HG03045 (cell line): ENCODE results near the gene ARL6IP6.
"Not testable (repeated sequence)": the region's sequence is repeated elsewhere in the genome, so short reads cannot be mapped to it uniquely, and the experiment has no call there.

ENCODE experiments used
- ATAC-seq: cut with Tn5 transposase; IDR thresholded peaks from one replicate; pipeline ENCODE4 v1.9.1; 2021; ENCODE audit warnings: mild to moderate bottlenecking, moderate library complexity; ENCODE audit not compliant: unreplicated experiment

Gene ARL6IP6

DNA sequence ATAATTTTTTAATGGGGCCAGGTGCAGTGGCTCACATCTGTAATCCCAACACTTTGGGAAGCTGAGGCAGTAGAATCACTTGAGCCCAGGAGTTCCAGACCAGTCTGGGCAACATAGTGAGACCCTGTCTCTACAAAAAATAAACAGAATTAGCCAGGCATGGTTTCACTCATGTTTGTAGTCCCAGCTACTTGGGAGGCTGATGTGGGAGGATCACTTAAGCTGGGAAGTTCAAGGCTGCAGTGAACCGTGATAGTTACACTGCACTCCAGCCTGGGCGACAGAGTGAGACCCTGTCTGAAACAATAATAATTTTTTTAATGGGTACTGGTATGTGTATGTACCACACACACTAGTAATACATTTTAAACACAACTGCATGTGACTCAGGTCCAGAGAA, 2.4 kb downstream of the ARL6IP6 start:
- no peak for ATAC-seq

DNA sequence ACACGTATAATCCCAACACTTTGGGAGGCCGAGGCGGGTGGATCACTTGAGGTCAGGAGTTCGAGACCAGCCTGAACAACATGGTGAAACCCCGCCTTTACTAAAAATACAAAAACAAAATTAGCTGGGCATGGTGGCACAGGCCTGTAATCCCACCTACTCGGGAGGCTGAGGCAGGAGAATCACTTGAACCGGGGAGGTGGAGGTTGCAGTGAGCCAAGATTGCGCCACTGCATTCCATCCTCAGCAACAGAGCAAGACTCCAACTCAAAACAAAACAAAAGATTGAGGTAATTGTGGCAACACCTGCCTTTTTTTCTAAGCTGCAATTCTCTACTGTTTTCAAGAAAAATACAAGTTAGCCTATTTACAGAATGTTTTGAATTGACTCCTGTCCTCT, 4.2 kb downstream of the ARL6IP6 start:
- not testable (repeated sequence) for ATAC-seq

DNA sequence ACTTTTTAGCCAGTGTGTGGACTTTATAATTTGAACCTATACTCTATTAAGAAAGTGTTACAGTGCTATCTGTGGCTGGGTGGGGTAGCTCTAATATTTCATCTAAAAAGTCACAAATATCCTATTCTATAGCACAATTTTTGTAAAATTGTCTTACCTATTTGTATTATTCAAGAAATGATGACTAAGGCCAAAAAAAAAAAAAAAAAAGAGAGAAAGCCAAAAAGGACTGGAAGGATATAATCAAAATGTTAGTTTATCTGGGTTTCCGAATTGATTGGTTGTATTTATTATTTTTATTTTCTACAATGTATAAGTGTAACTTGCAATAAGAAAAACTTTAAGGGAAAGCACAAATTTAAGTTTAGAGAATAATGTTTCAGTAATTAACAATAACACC, 5.5 kb downstream of the ARL6IP6 start:
- ATAC-seq: no peak

DNA sequence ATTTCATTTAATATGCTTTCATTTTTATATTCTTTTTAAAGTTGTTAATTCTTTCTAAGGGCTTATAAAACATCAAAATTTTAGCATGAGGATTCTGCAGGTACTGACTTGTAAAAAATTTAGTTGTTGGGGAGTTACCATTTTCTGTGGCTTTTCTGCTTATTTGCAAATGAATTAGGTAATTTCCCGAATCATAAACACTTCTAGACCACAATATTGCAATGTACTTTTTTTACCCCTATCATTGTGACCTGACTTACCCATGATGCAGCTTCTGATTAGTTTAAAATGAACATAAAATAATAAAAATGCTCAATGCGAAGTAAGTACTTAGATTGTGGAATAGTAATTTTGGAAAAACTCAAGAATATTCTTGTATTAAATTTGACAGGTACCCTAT, 11.4 kb downstream of the ARL6IP6 start:
- ATAC-seq: no peak

DNA sequence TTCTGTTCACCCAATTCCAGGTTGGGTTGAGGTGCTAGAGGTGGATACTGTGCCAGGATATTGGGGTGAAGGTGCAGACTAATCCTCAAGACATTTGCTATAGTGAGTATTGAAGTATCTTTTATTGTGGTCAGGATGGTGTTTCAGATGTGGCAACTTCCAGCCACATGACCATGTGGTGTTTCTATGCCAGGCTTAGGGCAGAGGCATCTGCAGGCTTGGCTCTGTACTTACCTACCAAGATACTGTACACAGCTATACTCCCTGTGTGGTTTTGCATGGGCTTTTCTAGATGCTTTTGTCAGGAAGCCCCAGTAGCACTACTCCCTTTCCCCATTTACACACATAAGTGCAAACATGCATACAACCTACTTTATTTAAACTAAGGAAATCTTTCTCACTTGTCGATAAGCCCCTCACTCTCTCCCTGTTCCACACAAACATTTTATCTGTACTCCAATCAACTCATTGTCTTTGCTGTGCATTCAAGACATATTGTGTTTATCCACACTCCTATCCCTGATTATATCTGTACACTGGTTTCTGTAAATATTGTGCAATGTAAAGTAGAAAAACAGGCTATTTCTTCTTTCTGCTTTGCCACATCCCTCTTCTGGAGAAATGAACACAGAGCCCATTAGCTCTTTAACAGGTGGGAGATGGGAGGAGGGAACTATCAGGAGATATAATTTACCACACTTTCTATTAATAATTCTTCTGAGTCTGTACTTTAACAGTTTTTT, 12.3 kb downstream of the ARL6IP6 start:
- ATAC-seq: peak; percentile 63

DNA sequence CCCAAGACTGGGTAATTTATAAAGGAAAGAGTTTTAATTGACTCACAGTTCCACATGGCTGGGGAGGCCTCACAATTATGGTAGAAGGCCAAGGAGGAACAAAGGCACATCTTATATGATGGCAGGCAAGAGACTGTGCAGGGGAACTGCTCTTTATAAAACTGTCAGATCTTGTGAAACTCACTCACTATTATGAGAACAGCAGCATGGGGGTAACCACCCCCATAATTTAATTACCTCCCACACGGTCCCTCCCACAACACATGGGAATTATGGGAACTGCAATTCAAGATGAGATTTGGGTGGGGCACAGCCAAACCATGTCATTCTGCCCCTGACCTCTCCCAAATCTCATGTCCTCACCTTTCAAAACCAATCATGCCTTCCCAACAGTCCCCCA, 19.1 kb downstream of the ARL6IP6 start:
- ATAC-seq: not testable (repeated sequence)

DNA sequence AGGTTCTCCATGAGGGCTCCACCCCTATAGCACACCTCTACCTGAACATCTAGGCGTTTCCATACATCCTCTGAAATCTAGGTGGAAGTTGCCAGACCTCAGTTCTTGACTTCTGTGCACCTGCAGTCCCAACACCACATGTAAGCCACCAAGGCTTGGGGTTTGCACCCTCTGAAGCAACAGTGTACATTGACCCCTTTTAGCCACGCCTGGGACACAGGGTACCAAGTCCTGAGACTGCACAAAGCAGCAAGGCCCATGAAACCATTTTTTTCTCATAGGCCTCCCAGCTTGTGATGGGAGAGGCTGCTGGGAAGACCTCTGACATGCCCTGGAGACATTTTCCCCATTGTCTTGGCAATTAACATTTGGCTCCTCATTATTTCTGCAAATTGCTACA, 20.0 kb downstream of the ARL6IP6 start:
- no peak for ATAC-seq

DNA sequence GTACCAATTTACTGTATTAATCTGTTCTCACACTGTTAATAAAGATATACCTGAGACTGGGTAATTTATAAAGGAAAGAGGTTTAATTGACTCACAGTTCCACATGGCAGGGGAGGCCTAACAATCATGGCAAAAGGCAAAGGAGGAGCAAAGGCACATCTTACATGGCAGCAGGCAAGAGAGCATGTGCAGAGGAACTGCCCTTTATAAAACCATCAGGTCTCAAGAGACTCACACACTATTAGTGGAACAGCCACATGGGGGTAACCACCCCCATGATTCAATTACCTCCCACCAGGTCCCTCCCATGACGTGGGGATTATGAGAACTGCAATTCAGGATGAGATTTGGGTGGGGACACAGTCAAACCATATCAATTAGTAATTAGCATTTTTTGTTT, 21.3 kb downstream of the ARL6IP6 start:
- ATAC-seq: not testable (repeated sequence)

DNA sequence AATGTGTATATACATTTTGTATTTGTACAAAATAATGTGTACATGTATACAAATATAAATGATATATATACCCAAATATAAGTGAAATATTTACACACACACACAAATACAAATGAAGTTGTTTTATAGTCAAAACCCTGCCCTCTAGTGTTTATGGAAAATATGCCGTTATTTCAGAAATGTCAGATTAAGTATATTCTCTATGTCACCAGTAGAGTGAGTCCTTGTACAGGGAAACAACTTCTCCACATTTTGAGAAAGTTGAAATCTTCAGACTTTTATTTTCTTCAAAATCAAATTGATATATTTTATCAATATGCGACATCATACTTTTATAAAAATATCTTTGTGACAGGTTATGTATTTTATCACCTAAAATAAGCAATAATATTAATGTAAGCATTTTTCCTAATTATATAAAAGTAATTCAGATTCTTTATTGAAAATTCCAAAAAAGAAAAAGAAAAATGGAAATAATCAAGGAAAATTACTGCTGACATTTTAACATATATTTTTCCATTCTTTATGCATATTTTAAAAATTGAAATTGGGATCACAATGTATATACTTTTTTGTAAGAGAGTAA, 22.4 kb downstream of the ARL6IP6 start:
- ATAC-seq: no peak

DNA sequence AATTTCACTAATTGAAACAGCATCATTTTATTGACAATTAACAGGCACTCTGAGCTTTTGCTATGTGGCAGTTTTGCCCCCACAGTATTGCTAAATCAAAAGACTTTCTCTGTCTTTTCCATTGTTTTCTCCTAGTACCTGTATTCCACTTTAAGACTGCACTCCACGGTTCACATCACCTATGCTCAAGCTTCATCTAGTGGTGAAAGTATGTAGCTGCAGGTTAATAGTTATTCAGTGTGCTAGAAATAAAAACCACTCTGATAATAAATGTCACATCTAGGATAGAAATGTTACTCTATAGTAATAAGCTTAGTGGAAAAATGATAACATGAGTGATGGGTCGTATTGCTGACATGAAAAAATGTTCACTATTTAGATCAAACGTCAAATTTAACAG, 24.6 kb downstream of the ARL6IP6 start:
- ATAC-seq: peak; percentile 46

DNA sequence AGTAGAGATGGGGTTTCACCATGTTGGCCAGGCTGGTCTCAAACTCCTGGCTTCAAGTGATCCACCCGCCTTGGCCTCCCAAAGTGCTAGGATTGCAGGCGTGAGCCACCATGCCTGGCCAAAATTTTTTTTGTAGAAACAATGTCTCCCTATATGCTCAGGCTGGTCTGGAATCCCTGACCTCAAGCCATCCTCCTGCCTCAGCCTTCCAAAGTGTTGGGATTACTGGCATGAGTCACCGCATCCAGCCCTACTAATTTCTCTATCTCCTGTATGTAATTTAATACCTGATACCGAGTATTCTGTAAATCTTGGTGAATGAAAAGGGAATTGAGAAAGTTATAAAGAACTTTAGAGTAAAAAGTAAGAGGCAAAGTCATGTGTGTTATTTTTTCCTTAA, 29.3 kb downstream of the ARL6IP6 start:
- ATAC-seq: not testable (repeated sequence)

DNA sequence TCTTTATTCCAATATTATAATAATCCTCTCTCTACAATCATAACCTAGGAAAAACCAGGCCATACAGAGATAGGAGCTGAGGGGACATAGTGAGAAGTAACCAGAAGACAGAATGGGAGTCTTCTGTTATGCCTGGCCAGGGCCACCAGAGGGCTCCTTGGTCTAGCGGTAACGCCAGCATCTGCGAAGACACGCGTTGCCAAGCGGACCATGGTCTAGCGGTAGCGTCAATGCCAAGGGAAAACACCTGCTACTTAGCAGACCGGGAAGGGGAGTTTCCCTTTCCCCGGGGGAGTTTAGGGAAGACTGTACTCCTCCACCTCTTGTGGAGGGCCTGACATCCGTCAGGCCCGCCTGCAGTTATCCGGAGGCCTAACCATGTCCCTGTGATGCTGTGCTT, 36.6 kb downstream of the ARL6IP6 start:
- ATAC-seq: no peak

DNA sequence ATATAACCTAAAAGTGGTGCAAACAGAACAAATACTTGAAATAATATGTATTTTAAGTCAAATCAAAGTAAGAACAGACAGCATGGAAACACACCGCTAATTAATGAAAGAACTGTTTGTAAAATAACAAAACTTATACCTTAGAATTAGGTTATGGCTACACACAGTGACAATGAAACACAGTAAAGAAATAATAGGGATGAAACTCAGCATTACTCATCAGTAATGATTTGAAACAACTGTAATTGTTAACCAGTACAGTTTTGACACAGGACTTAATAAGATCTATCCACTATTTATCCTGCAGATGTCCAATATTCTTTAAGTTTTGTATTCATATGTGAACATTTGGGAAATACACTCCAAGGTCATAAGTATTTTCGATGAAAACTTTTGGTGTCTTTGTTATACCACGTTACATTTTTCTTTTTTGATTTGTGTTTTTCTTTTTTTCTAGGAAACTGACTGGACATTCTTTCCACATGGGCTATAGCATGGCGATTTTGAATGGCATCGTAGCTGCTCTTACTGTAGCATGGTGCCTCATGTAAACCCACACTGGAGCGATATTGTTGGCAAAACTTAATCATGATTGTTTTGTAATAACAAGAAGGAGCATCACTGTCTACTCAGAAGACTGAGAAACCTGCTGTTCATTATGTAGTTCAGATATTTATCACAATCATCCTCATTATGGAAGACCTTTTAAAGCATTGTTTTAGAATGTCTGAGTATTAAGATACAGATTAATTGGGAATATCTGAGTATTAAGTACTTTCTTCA, 41.1 kb downstream of the ARL6IP6 start:
- no peak for ATAC-seq

DNA sequence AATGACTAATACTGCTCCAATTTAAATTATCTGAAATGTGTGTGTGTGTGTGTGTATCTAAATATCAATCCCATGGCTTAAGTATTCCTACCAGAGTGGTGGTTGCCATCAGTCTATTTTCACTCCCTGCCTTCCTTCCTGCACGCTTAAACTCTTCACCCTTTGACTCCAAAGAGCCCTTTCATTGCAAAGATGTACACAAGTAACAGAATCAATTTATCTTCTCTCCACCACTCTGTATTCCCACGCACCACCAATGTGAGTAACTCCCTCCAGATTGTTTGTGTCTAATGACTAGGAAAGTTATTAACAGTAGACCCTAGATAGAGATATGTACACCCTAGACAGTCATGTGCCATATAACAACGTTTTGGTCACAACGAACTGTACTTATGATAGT, 42.8 kb downstream of the ARL6IP6 start:
- no peak for ATAC-seq

DNA sequence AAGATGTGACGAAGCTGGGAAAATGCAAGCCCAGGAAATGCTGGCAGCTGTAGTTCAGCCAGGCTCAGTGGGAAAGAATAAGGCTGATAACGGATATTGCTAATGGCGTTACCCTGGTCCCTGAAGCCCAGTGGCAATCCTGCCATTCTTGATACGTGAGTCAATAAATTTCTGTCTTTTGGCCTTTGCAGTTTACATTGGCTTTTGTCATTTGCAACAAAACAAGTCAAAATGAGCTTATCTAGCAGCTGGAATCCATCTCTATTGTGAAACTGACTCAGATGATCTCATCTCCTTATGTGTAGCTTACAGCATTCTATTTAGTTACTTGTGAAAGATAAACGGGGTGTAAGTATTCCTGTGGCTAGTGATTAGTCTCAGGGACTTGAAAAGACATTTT, 43.8 kb downstream of the ARL6IP6 start:
- ATAC-seq: no peak

DNA sequence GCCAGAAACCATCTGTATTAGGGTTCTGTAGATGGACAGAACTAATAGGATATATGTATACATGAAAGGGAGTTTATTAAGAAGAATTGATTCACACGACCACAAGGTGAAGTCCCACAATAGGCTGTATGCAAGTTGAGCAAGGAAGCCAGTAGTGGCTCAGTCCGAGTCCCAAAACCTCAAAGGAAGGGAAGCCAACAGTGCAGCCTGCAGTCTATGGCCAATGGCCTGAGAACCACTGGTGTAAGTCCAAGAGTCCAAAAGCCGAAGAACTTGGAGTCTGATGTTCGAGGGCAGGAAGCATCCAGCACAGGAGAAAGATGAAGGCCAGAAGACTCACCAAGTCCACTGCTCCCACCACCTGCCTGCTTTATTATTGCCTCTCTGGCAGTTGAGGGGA, 44.8 kb downstream of the ARL6IP6 start:
- not testable (repeated sequence) for ATAC-seq

DNA sequence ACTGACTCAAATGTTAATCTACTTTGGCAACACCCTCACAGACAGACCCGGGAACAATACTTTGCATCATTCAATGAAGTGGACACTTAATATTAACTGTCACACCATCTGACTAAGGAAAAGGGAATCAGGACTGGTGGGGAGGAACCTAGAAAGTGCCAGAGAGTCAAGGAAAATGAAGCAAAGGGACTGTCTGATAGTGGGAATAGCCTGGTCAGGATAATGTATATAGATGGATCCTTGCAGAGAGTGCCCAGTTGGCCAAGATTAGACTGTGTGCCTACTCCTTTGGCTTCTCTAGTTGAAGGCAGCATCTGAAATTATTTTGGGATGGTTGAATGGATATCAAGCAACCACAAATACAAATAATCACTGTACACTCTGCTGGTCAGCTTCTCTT, 45.2 kb downstream of the ARL6IP6 start:
- ATAC-seq: no peak

DNA sequence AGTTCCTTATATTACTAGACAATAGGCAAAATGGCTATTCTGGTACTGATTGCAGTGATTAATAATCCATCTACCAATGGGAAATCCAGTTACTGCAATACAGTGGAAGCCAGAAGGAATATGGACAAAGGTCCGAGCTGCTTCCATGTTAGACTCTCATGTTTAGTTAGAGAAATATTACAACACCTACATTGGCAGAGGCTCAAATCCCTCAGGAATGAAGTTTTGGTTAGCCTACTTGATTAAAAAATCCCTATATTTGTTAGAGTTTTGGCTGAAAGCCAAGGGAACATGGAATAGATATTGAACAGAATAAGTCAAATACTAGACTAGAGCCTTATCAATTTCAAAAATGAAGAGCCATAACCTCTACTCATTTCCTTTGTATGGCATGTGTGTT, 48.5 kb downstream of the ARL6IP6 start:
- ATAC-seq: no peak

DNA sequence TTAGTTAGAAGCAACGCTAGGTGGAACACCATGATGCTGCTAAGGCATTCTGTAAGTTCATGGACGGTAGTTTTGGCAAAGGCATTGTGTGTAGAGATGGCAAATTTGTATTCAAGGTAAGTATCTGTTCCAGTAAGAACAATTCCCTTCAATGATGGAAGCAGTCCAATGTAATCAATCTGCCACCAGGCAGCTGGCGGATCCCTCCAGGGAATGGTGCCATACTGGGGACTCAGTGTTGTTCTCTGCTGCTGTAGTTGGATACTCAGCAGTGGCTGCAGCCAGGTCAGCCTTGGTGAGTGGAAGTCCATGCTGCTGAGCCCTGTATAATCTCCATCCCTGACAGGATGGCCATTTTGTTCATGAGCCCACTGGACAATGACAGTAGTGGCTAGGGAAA, 62.8 kb downstream of the ARL6IP6 start:
- no peak for ATAC-seq

DNA sequence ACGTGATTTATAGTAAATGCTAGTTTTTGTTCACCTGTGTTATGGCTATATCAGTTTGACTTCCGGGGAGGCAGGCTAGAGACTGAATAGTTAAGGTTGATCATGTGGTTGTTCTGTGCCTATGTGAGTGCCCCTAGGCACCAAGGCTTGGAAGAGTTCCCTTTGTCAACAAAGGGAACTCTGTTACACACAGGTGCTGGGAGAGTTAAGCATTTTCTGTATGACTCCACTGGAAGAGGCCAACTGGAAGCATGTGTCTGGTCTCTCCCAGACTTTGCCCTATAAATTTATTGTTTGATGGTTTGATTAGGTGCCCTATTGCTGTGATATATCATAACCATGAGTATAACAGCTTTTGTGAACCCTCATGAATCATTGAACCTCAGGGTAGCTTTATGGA, 63.8 kb downstream of the ARL6IP6 start:
- no peak for ATAC-seq

DNA sequence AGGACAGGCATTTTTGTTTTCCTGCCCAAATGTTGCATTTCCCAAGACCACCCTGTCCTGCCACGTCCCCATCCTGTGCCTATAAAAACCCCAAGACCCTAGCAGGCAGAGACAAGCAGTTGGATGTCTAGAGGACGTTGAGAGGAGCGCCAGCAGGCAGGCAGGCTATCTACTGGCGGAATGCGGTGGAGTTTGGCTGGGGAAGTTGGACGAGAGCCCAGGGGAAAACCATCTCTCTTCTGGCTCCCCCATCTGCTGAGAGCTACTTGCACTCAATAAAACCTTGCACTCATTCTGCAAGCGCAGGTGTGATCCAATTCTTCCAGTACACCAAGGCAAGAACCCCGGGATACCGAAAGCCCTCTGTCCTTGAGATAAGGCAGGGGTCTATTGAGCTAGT, 72.5 kb downstream of the ARL6IP6 start:
- no peak for ATAC-seq

DNA sequence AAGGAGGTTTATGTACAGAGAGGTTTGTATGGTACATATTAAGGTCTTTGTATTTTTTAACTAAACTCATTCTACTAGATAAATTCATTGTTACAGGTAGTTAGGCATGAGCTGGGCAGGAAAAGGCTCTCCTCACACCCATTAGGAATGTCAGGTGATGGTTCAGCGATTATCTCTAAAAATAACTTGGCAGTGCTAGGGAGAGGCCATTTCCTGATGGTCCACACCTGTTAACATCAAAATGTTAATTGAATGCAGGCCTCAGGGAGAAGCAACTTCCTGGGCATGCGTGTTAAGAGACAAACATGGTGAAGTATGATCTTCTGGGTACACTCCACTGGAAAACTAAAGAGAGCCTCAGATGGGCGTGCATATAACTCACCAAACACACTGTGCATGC, 73.6 kb downstream of the ARL6IP6 start:
- no peak for ATAC-seq
